Activated T-helper 1 cell treated with anti-CD3 and anti-CD28 coated beads, Interleukin-2, amount 50 U/mL, for 16 hours (primary cell): ENCODE results near the gene AGAP1.
"Not testable (repeated sequence)": the region's sequence is repeated elsewhere in the genome, so short reads cannot be mapped to it uniquely, and the experiment has no call there.

Experiments
- DNase-seq, 2 donors: peaks; one replicate each; pipeline ENCODE4 v3.0.0-alpha.2; 2020; ENCODE audit warnings: low read depth in 1 of 2, low spot score in 1 of 2

Gene AGAP1

GRCh38 chr2:235930701-235931100, 436.9 kb downstream of the AGAP1 start:
- DNase-seq: no peak

GRCh38 chr2:235931676-235932075, 437.8 kb downstream of the AGAP1 start:
- DNase-seq: no peak

- DNase-seq: no peak
These were observed 440.4 kb downstream of the AGAP1 start for GRCh38 chr2:235934059-235934773.

- no peak for DNase-seq
These were observed 441.1 kb downstream of the AGAP1 start for GRCh38 chr2:235934774-235935484.

GRCh38 chr2:235935773-235936172, 441.9 kb downstream of the AGAP1 start:
- DNase-seq: no peak

GRCh38 chr2:235936493-235936892, 442.6 kb downstream of the AGAP1 start:
- no peak for DNase-seq

GRCh38 chr2:235937087-235937486, 443.2 kb downstream of the AGAP1 start:
- DNase-seq: no peak

- DNase-seq: no peak
These were observed 443.7 kb downstream of the AGAP1 start for GRCh38 chr2:235937526-235937925.

- DNase-seq: no peak
These were observed 444.1 kb downstream of the AGAP1 start for GRCh38 chr2:235937936-235938335.

GRCh38 chr2:235938611-235939010, 444.8 kb downstream of the AGAP1 start:
- no peak for DNase-seq

GRCh38 chr2:235939471-235939870, 445.6 kb downstream of the AGAP1 start:
- DNase-seq: no peak

GRCh38 chr2:235940330-235940729, 446.5 kb downstream of the AGAP1 start:
- DNase-seq: no peak

GRCh38 chr2:235944591-235944990, 450.7 kb downstream of the AGAP1 start:
- no peak for DNase-seq

- DNase-seq: no peak
These were observed 451.8 kb downstream of the AGAP1 start for GRCh38 chr2:235945608-235946140.

- DNase-seq: no peak
These were observed 452.7 kb downstream of the AGAP1 start for GRCh38 chr2:235946590-235946989.

- DNase-seq: not testable (repeated sequence)
These were observed 453.2 kb downstream of the AGAP1 start for GRCh38 chr2:235947055-235947454.

GRCh38 chr2:235949567-235950472, 456.0 kb downstream of the AGAP1 start:
- DNase-seq: no peak

GRCh38 chr2:235950473-235950809, 456.6 kb downstream of the AGAP1 start:
- no peak for DNase-seq

- no peak for DNase-seq
These were observed 457.6 kb downstream of the AGAP1 start for GRCh38 chr2:235951493-235951892.

GRCh38 chr2:235951982-235952381, 458.1 kb downstream of the AGAP1 start:
- DNase-seq: no peak

GRCh38 chr2:235952714-235953113, 458.9 kb downstream of the AGAP1 start:
- DNase-seq: no peak

- no peak for DNase-seq
These were observed 460.4 kb downstream of the AGAP1 start for GRCh38 chr2:235954281-235954680.
